HG02798 (cell line): Measurements from ENCODE around the gene OGT.

Experiments used
- ATAC-seq: cut with Tn5 transposase; IDR thresholded peaks from one replicate; pipeline ENCODE4 v1.9.1; 2021; ENCODE audit warnings: mild to moderate bottlenecking; ENCODE audit not compliant: unreplicated experiment, poor library complexity

Gene OGT

GRCh38 chrX:71618787-71619186 lies 85.9 kb downstream of the OGT start:
- no peak for ATAC-seq

GRCh38 chrX:71619193-71619592 lies 86.3 kb downstream of the OGT start:
- no peak for ATAC-seq

GRCh38 chrX:71619986-71620385 lies 87.1 kb downstream of the OGT start:
- no peak for ATAC-seq

DNA sequence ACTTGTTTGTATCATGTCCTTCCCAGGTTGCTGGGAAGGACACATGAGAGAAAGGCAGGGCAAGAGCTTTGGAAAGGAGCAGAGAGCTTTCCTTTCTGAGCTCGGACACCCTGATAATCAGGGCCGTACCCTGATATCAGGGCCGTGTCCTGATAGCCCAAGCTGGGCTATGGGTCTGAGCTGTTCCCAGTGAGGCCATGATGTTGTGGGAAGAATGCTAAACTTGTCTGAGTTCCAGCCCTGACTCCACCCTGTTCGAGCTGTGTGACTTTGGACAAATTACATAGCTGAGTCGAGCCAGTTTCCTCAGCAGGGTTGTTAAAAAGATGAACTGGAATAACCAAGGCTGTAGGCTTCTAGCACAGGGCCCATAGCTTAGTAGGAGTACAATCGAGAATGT lies 88.7 kb downstream of the OGT start:
- ATAC-seq: no peak

GRCh38 chrX:71622032-71622575 lies 89.2 kb downstream of the OGT start:
- ATAC-seq: no peak

GRCh38 chrX:71622576-71623450 lies 89.9 kb downstream of the OGT start:
- peak; percentile 57 for ATAC-seq

GRCh38 chrX:71623714-71624113 lies 90.8 kb downstream of the OGT start:
- no peak for ATAC-seq

DNA sequence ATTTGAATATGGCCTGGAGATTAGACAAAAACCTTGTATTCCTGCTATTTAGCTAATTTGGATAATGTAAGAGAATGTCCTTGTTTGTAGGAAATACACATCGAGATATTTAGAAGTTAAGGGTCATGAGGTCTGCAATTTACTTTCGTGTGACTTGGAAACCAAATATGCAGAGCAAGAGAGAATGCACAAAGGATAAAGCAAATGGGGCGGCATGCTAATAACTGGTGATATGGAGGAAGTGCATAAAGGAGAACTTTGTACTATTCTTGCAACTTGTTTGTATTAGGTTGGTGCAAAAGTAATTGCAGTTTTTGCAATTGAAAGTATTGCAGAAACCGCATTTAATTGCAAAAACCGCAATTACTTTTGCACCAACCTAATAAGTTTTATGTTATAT lies 92.6 kb downstream of the OGT start:
- ATAC-seq: no peak
